GM18505 (cell line): ENCODE results near the gene MMS19.

Experiments
- ATAC-seq: cut with Tn5 transposase; IDR thresholded peaks from one replicate; pipeline ENCODE4 v1.9.1; 2021; ENCODE audit not compliant: unreplicated experiment
- POLR2A ChIP-seq: IDR thresholded peaks from 4 replicates; pipeline ENCODE4 v1.6.1; 2011; ENCODE audit warnings: borderline replicate concordance; ENCODE audit not compliant: insufficient read depth, insufficient read length; ENCODE audit errors: extremely low read depth

The MMS19 gene

DNA sequence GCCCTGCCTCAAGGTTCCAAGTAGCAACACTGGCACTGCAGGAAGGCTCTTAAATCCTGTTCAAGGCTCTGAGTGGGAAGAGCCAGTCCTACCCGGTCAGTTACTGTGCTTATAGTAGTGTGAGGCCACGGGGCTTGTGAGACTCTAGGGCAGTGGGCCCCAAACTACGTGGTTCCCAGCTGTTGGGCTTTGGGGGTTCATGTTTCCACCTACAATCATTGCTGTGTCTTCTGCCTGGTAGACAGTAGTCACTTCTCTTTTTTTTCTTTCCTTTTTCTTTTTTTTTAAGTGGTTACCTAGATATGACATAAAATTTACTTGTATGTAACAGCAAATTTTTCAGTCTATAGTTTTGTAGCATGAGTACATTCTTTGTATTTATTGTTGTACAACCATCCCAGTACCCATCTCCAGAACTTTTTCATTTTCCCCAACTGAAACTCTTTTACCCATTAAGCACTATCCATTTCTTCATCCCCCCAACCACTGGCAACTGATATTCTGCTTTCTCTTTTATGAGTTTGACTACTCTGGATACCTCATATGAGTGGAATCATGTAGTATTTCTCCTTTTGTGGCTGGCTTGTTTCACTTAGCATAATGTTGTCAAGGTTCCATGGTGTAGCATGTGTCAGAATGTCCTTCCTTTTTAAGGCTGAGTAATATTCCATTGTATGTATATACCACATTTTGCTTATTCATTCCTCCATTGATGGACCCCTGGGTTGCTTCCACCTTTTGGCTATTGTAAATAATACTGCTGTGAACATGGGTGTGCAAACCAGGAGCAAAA lies 8.2 kb upstream of the MMS19 start:
- ATAC-seq, result no peak
- TF ChIP-seq POLR2A, result no peak

DNA sequence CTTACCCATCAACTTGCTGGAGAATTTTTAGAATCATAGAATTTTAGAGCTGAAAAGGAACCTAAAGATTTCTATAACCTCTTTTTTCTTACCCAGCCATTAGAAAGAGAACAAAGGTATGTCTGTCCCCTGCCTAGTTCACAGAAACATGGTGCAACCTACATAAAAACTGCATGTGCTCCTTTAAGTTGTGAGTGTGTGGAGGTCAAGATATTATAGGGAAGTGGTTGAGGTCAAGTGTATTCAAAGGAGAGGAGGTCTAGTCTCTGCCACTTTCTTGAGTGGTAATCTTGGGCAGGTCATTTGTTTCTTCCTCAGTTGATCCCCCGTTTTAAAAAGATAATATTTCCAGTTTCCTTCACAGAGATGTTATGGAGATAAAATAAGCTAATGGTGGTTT lies 6.9 kb upstream of the MMS19 start:
- no peak for TF ChIP-seq POLR2A
- ATAC-seq, result no peak

DNA sequence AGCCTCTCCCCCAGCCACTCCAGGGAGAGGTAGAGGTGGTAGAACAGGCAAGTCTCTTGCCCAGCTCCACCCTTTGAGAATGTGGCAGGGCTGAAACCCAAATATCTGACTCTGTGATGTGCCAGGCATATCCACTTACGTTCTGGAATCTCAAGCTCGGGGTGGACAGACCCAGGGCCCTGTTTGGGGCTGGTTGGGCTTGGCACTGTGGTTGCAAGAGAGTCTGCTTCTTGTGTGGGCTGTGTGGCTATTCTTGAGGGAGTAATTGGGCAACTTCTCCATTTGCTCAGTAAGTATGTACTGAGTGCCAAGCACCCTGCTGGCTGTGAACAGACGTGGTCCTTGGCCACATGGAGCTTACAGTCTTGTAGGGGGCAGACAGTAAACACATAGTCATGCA lies 5.2 kb upstream of the MMS19 start:
- TF ChIP-seq POLR2A, result no peak
- no peak for ATAC-seq

DNA sequence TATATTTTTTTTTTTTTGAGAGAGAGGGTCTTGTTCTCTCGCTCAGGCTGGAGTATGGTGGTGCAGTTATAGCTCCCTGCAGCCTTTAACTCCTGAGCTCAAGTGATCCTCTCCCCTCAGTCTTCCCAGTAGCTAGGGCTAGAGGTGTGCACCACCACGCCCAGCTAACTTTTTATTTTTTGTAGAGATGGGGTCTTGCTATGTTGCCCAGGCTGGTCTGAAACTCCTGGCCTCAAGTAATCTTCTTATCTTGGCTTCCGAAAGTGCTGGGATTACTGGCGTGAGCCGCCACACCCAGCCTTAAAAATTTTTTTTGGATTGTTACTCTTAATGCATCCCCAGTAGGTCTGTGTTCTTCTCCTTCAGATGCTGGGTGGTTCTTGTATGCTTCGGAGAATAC lies 4.7 kb upstream of the MMS19 start:
- no peak for ATAC-seq
- no peak for TF ChIP-seq POLR2A

DNA sequence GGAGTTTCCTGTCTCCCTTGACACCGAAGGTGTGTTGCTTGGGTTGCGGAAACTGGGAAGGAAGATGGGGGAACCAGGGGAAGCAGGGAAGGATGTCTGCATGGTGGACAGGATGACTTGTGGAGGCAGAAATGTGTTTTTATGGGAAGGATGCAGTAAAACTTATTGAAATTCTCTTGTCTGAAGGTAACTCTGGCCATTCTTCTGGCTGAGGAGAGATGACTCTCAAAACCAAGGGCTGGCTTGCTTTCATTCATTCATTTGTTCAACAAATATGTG lies 2.0 kb upstream of the MMS19 start:
- ATAC-seq, result no peak
- no peak for TF ChIP-seq POLR2A

DNA sequence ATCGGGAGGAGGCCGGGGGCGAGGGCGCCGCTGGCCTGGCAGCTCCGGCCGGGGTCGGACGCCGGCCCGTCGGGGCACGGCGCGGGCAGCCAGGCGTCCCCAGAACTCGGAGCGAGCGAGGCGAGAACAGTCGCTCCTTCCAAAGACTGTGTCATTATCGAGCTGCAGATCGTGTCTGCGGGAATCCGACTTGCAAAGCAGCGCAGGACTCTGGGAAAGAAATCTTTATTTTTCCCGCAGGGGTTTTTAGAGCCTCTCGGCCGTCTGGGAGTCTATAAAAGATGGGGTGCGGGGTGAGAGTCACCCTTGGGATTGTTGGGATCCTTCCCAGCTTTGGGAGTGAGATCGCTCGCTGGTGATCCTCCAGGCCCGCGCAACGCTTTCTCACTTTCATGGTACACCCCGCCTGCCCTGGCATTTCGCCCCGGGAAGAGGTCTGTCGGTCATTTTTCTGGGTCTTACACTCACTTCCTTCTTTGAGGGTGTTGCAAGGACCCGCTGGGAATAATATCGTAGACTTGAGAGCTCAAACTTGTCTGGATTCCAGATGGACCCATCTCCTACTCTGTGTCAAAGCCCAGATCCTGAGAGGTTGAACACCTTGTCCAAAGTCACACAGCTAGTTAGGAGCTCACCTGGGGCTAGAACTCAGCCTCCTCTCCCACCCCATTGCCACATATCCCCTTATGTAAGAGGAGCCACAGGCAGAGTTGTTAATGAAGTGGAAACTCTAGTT lies 1.5 kb upstream of the MMS19 start:
- TF ChIP-seq POLR2A, result no peak
- ATAC-seq, result no peak

DNA sequence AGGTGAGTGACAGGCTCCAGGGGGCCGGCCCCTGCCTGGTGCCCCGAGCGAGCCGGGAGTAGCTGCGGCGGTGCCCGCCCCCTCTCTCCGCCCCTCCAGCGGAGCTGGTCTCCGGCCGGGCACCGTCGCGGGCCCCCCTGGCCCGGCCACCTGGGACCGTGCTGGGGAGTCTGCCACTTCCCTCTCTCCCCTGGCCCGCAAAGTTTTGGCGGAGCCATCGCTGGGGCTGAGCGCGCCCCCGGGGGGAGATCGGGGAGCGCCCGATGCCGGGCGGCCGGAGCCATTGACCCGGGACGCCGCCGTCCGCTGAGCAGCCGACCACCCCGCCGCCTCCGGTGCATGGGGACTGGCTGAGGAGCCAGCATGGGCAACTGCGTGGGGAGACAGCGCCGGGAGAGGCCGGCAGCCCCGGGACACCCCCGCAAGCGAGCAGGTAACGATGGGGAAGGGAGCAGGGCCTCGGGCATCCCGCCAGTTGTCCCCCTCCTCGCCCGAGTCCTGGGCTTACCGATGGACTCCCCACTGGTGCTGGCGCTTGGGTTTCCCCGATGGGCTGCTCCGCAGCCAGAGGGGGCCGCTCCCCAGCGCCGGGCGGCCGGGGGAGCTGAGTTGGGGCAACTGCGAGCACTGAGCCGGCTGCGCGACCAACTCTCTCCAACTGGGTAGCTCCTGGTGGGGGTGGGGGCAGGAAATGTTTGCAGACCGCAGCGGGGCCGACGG lies 779 bp upstream of the MMS19 start, which contains the start of gene UBTD1:
TSS of gene UBTD1 (plus strand) at position 84 of the 720 bp plus-strand sequence. CDS start at position 364, 280 bp downstream.
- no peak for TF ChIP-seq POLR2A
- ATAC-seq, result peak; percentile 1

DNA sequence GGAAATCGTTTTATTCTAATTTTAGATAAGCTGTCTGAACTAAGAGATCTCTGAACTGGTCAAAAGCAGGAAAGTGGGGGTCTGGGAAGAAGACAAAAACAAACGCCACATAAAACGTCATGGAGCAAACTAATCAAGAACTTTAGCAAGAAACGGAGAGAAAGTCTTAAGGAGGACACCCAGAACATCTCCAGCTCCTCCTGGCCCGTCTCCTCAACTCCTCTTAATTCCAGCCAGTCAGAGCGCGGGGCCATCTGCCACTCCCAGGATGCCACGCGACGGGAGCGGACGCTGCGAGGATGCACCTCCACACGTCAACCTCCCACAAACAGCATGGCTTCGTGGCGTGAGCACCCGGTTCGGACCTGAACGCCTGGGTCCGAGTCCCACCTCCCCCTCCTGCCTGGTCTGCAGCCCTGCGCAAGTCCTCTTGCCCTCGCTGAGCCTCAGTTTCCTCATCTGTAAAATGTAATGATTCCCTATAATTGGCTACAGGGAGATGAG lies 598 bp downstream of the MMS19 start:
- no peak for ATAC-seq
- TF ChIP-seq POLR2A, result peak; percentile 79

DNA sequence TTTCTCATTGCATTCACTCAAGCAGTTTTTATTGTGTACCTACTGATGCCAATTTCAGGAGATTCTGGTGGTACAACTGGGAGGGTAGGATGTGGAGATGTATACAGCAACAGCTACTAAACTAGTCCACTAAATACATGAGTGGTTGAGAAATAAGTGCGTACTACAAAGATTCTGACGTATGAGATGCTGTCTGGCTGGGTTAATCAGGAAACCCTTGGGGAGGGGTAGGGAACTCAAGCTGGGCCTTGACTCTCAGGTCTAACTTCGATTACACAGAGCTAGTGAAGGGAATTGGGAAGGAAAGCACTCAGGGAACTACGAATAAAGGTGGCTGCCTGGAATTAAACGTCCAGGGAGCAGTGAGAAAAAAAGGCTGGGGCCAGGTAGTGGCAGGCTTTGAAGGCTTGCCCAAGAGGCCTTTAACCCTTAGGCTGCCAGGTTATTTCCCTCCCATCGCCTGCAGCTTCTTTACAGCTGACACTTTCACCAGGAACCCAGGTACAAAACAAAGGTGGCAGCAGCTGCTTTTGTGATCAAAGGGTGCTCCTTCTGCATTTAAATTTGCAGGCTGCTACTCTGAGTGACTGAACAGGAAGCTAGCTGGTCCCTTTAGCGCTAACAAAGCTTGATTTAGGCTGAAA lies 3.2 kb downstream of the MMS19 start:
- TF ChIP-seq POLR2A, result no peak
- ATAC-seq, result no peak

DNA sequence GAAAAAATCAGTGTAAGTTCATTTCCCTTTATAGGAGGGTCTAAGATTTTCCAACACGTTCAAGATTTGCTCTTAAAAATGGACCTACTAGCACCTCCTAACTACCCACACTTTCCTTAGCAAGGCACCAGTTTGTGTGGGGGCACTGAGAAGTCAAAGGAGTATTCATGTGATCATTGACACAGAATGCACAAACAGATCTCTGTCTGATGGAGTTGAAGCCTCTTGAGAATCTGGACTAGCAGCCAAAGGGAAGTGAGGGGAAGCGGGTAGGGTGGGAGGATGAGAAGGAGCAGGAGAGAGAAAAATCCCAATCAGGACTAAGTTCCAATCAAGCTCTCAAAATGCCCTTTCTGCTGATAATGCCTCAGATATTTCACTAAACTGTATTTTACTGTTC lies 4.1 kb downstream of the MMS19 start:
- no peak for TF ChIP-seq POLR2A
- ATAC-seq, result no peak

DNA sequence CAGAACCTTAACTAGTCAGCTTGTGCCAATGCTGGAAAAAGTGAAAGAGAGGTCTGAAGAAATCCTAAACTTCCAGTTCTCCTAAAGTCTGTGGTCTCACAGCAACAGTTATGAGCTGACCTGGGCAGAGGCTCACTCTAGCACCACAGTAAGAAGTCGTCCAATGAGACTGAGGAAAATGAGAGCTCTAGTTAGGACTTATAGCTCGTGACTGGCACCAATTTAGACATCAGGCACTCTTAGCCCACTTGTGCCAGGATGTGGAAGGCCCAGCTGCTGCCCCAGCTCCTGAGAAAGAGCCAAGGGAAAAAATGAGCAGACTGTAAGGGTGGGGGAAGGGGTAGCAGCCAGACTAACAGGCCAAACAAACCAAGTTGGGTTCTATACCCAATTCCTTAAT lies 7.6 kb downstream of the MMS19 start:
- ATAC-seq, result no peak
- no peak for TF ChIP-seq POLR2A

DNA sequence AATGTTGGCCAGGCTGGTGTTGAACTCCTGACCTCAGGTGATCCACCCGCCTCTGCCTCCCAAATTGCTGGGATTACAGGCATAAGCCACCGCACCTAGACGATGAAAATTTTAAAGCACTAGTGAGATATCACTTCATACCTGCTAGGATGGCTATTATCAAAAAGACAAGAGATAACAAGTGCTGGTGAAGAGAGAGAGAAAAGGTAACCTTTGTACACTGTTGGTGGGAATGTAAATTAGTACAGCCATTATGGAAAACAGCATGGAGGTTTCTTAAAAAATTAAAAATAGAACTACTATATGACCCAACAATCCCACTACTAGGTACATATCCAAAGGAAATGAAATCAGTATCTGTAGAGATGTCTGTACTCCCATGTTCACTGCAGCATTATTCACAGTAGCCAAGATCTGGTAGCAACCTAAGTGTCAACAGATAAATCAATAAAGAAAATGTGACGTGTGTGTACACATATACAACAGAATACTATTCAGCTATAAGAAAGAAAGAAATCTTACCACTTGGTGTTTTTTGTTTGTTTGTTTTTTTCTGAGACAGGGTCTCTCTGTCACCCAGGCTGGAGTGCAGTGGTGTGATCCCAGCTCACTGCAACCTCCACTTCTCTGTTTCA lies 12.5 kb downstream of the MMS19 start:
- TF ChIP-seq POLR2A, result no peak
- no peak for ATAC-seq

DNA sequence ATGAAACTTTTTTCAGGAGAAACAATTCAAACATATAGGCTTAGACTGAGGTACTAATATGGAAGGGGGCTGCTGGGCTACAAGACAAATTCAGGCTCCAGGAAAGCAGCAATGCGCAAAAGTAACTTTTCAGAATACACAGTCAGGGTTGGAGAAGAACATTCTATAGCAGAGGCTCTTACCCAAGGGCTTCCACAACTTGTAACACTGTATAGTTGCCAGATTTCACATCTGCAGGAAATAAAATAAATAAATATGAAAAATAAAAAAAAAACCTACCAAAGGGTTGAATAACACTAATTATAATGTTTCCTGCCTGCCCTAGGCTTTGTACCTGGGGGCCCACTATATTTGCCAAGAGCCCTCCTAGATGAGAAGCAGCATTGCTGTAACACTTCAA lies 14.3 kb downstream of the MMS19 start:
- no peak for TF ChIP-seq POLR2A
- no peak for ATAC-seq

DNA sequence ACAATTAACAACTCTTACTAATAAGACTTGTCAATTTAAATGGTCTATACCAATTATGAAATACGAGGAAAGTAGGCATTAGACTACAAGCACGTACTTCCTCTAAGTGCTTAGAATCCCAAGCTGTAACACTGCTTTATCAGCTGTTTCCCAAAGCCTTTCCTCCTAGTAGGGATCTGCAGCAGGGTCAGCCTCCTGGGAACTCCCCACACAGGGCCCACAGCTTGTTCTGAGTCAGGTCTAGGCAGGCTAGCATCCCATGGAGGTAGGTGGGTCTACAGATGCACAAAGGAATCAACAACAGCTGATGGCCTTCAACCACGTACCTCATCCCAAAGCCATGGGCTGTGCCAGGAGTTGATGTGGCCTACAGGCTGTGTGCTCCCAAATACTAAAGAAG lies 14.7 kb downstream of the MMS19 start:
- ATAC-seq, result no peak
- no peak for TF ChIP-seq POLR2A

DNA sequence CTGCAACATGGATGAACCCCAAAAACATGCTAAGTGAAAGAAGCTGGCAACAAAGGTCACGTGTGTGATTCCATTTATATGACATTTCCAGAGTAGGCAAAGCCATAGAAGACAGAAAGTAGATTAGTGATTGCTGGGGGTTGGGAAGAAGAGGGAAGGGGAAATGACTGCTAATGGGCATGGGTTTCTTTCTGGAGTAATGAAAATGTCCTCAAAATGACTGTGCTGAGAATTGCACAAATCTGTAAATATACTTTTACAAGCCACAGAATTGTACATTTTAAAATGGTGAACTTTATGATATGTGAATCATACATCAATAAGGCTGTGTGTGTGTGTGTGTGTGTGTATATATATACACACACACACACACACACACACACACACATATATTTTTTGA lies 15.8 kb downstream of the MMS19 start:
- no peak for ATAC-seq
- TF ChIP-seq POLR2A, result no peak
